AG10803 (cell line): Measurements from ENCODE around the gene STARD7.

Source experiments
- DNase-seq: peaks from one replicate; pipeline ENCODE4 v3.0.0; 2010; ENCODE audit warnings: low read depth
- H3K4me3 ChIP-seq: 2 replicates; pipeline ENCODE4 v1.5.1; 2011; ENCODE audit warnings: mild to moderate bottlenecking, low read length, control low read depth
- CTCF ChIP-seq: conservative IDR thresholded peaks from 2 replicates; pipeline ENCODE4 v1.5.1; 2011; ENCODE audit warnings: mild to moderate bottlenecking, low read length, control low read depth, inconsistent platforms

The STARD7 gene

GRCh38 chr2:96250188-96250587 is 41.6 kb upstream of the STARD7 start:
- H3K4me3 ChIP-seq: no peak overlapping the region
- TF ChIP-seq CTCF: no peak
- DNase-seq: no peak

- H3K4me3 ChIP-seq: no peak overlapping the region
- DNase-seq: peak; percentile 92
- TF ChIP-seq CTCF: no peak
Observed at GRCh38 chr2:96249654-96250053, 41.0 kb upstream of the STARD7 start.

GRCh38 chr2:96248624-96249023 is 40.0 kb upstream of the STARD7 start:
- DNase-seq: no peak
- no peak overlapping the region for H3K4me3 ChIP-seq
- no peak for TF ChIP-seq CTCF

- H3K4me3 ChIP-seq: no peak overlapping the region
- DNase-seq: no peak
- TF ChIP-seq CTCF: no peak
Observed at GRCh38 chr2:96247896-96248295, 39.3 kb upstream of the STARD7 start.

- TF ChIP-seq CTCF: no peak
Observed at GRCh38 chr2:96247009-96247408, 38.4 kb upstream of the STARD7 start.

DNA sequence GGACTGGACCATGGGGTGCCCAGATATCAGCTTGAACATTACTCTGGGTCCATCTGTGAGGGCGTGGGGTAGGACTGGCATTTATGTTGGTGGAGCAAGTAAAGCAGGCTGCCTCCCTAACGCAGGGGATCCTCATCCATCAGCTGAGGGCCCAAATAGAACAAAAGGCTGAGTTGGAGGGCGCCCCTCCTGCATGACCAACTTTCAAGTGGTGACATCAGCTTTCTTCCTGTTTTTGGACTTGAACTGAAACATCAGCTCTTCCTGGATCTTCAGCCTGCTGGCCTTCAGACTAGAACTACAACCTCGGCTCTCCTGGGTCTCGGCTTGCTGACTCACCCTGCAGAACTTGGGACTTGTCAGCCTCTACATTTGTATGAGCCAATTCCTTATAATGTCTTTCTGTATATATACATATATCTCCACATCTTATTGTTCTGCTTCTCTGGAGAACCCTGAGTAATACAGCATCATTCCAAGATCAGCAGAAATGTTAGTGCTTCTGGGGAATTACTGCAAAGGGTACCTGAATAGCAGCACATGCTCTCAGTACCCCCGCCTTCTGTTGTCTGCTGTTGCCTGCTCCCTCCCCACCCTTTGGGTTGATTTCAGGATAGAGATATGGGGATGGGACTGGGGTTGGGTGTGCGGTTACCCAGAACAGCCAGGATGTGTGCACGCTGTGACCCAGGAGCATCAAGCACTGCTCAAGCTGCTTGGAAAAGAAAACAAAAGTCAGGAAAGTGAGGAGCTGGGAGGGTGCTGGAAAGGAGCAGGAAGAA is 37.2 kb upstream of the STARD7 start:
- DNase-seq: no peak
- no peak overlapping the region for H3K4me3 ChIP-seq
- TF ChIP-seq CTCF: no peak

More at GRCh38 chr2:96247009-96247408, 38.4 kb upstream of the STARD7 start:
- no peak for DNase-seq
- H3K4me3 ChIP-seq: no peak overlapping the region

DNA sequence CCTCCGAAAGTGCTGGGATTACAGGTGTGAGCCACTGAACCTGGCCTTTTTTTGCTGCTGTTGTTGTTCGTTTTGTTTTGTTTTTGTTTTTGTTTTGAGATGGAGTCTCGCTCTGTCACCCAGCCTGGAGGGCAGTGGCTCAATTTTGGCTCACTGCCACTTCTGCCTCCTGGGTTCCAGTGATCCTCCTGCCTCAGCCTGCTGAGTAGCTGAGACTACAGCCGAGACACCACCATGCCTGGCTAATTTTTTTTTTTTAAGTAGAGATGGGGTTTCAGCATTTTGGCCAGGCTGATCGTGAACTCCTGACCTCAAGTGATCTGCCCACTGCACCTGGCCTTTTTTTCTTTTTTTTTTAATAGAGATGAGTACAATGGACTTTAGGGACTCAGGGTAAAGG is 35.2 kb upstream of the STARD7 start:
- no peak for TF ChIP-seq CTCF
- DNase-seq: no peak
- no peak overlapping the region for H3K4me3 ChIP-seq
